HCEC 1CT (cell line): Measurements from ENCODE around the gene PPIL1.

Experiments used
- DNase-seq: peaks from one replicate; pipeline ENCODE4 v3.0.0-alpha.2; 2017

PPIL1 gene

DNA sequence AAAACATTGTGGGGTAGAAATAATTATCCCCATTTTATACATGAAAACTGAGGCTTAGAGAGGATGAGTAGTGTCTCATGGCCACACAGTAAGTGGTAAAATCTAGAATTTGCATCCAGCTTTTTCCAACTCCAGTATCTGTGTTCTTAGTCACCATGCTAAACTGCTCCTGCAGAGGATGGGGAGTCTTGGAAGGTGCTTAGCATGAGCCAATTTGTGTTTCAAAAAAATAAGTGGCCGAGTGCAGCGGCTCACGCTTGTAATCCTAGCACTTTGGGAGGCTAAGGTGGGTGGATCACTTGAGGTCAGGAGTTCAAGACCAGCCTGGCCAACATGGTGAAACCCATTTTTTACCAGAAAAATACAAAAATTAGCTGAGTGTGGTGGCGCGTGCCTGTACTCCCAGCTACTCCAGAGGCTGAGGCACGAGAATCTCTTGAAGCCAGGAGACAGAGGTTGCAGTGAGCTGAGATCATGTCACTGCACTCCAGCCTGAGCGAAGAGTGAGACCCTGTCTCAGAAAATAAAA, 13.6 kb upstream of the PPIL1 start:
- DNase-seq: no peak

DNA sequence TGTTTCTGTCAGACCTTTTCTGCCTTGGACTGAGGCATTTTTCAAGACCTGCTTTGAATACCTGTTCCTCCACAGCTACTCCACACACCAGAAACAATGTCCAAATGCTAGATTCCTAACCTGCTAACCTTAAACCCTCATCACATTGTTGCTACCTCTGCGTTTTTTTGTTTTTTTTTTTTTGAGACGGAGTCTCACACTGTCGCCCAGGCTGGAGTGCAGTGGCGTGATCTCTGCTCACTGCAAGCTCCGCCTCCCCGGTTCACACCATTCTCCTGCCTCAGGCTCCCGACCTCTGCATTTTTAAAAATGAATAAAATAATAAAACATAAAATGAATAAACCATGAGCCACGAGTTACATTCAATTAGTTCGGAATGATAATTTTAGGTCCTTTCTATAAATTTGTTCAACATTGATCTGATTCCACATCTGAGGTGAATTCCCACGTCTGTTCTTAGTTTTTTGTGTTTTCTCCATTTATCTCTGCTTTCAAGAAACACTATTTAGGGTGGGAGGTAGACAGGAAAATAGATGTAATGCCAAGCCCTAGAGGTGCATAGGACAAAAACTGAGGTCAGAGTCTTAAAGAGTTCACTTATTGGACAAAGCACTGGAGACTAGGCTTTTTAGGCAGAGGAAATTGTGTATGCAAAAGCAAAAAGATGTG, 12.5 kb upstream of the PPIL1 start:
- DNase-seq: no peak

DNA sequence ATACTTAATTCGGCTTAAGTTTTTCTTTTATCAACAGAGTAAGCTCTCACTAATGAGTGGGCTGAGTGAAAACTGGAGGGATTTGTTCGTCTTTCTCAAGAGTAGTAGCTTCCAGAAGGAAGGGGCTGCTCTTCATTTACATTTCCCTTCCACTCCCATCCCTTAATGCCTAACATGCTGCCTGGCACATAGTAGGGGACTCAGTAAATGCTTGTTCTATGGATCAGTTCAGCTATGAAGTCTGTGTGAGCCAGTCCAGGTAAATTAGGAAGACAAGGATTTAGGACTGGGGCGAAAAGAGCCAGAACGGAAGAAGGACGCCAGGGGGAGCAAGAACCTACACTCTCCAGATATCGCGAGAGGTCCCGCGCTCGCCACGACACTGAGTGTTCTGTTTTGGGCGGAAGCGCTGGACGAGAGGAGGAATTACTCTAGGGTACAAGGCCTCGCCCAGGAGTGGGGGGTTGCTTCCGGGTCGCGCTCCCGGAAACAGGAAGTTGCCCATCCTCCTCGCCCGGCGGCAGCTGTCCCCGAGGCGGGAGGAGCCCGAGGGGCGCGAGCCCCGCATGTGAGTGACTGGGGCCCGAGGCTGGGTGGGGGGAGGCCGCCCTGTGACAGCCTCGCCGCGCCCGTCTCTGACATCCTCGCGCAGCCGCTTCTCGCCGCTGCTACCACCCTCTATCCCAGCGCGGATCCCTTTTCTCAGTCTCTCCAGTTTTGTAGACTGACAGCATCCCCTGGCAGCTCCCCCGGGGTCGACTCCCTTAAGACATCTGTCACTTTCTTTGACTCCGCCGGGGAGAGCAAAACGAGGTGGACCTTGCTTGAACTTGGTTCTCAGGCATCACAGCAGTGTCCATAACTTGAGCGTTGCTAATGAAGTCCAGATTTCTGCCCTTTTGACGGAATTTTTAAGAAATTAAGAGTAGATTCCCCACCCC, 11.1 kb upstream of the PPIL1 start, which contains the start of gene C6orf89:
TSS of gene C6orf89 (plus strand) at position 492 of the 941 bp plus-strand sequence. CDS start 13,493 bp downstream, outside the sequence.
- peak; percentile 98 for DNase-seq

DNA sequence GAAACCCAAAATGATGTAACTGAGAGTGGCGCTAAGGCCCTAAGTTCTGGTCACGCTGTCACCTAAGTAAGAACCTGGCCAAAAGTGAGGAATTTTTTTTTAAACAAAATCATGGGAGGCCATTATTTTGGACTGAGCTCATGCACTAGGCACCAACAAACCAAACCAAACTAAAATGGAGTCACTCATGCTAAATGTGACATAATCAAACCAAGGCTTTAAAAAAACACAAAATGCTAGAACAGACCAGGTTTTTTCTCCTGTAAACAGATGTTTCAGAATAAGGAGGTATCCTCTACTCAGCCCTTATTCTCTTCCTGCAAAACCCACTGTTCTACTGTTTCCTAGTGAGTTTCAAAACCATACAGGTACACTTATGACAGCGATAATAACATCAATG, 10.0 kb upstream of the PPIL1 start:
- DNase-seq: no peak

DNA sequence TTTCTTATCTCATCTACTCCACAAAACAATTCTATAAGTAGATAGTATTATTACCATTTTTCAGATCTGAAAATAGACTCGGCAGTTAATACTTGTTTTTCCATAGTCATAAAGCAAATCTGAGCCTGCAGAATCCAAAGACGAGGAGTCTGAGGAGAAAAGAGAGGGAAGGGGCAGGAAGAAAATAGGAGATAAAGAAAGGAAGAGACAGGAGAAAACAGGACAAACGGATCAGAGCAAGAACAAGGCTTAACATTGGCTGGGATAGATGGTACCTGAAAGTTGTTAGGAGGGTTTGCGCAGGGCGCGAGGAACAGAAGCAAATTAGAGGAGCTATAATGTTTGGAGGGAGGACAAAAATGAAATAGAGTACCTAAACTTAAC, 639 bp upstream of the PPIL1 start:
- DNase-seq: no peak

DNA sequence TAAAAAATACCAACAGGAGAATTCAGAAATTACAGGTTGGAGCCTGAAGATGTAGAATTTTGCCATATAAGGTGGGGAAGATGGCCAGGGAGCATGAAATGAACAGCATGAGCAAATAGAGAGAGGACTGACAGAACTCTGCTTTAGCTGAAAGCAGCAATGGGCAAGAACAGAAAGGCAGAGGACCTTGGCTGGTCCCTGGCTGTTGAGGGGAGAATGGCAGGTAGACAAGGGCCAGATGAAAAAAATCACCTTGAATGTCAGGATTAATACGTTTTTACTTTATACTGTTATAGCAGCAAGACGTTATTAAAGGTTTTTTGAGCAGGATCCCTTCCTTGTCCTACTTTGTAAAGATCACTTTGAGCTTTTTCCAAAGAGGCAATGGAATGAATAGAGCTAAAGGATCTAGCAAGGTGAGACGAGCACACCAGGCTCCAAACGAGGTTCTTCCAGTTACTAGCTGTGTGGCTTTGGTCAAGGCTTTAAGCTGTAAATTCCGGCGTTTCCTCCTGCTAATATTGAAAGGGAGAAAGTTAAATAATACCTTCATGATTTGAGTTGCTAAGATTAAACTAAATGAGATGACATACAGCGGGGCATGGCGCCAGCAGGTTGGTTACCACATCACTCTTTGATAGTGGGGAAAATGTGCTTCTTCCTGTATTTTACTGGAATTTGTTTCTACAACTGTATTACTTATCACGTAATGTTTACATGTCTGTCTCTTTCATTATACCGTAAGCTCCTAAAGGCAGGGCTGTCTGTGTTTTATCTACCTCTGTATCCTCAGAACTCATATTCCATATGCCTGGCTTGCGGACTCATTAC, 776 bp downstream of the PPIL1 start:
- DNase-seq: no peak

DNA sequence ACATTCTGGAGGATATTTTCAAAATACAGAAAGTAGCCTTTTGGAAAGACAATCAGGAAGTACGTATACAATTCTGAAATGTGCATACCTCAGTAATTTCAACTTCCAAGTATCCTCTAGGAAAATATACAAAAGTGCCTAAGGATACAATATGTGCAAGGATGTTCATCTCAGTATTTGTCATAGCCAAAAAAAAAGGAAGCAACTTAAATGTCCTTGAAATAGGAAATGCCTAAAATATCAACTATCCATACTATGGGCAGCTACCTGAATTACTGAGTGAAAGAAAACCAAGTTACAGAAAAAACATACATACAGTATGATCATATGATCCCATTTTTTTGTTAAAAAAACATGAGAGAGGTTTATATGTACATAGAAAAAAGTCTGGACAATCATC, 1.5 kb downstream of the PPIL1 start:
- DNase-seq: no peak

DNA sequence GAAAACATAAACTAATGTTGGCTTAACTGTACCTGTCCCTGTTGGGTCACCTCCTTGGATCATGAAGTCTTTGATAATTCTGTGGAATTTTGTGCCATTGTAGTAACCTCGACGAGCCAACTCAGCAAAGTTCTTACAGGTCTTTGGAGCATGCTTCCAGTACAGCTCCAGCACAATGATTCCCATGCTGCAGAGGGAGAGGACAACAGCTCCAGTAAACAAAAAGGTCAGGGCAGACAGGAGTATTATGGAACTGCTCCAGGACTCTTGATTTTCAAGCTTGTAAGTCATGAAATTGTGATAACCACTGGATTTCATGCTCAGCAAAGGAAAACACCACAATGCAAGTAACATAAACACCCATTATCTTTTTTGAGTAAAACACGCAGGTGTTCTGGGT, 2.9 kb downstream of the PPIL1 start:
- no peak for DNase-seq

DNA sequence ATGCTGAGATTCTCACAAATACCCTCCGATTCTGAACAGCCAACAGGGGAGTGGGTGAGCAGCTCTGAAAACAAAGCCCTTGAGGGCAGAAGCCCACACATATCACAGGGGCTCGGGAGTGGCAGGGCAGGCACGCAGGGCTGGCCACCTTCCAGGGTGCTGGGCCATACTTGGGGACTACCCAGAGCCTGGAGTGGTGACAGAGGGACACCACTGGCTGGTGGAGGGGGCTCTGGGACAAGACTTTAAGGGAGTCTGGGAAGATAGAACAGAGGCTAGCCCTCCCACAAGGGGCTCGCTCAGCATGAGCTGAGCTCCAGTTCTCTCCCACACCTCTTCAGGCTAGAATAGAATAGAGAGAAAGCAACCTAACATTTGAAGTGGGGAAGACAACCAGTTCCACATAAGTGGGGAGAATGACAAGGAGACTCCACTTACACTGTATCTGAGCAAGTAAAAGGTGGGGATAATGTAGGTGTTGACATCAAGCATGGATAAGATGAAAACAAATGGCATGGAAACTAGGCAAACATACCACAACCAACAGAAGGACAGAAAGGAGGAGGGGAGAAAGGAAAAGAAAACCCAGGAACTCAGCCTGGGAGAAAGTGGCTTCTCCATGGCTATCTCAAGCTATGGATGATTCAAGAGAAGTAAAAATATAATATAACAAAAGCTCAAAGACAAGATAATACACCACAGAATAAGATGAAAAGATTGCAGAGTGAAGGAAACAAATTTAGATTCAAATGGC, 7.0 kb downstream of the PPIL1 start:
- DNase-seq: no peak

DNA sequence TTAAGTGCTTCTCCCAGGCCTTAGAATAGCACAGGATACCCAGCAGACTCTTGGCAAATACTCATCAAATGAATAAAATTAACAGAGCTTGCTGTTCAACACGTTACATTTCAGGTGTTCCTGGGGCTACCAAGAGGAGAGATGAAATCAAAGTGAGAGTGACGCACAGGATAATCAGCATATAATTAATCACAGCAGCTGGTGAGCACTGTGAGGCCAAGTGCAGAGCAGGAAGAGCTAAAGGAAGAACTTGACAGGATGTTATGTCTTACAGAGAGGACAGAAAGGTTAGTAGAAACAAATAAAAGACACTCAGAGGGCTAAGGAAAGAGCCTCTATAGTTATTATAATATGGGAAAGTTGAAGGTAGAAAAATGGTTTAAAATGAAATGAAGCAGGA, 8.8 kb downstream of the PPIL1 start:
- no peak for DNase-seq

DNA sequence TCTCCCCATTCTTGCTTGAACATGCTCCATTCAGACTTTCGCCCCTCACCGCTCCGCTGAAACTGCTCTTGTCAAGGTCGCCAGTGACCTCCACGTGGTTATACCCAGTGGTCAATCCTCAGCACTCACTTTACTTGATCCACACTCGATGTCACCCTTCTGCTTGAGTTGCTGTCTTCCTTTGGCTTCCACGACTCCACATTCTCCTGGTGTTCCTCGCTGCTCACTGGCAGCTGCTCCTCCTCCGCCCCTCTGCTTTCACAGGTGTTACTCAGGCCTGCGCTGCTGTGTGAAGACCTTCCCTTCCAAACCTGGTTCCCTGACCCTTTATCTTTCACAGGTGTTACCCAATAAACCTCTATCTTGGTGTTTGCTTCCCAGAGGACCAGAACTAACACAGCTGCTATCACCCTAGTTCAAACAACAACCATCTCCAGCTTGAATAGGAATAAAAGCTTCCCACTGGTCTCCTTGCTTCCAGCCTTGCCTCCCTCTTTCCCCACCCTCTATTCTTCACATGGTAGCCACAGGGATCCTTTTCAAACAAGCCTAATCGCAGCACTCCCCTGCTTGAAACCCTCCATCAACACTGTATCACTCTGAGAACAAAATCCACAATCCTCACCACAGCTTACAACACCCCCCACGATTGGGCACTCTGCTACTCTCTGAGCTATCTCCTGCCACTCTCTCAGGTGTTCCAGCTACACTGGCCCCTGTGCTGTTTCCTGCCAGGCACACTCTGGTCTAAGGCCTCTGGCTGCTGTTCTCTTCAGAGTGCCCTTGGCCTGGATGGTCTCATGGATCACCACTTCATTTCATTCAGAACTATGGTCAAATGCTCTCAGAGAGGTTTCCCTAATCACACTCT, 10.7 kb downstream of the PPIL1 start:
- no peak for DNase-seq

DNA sequence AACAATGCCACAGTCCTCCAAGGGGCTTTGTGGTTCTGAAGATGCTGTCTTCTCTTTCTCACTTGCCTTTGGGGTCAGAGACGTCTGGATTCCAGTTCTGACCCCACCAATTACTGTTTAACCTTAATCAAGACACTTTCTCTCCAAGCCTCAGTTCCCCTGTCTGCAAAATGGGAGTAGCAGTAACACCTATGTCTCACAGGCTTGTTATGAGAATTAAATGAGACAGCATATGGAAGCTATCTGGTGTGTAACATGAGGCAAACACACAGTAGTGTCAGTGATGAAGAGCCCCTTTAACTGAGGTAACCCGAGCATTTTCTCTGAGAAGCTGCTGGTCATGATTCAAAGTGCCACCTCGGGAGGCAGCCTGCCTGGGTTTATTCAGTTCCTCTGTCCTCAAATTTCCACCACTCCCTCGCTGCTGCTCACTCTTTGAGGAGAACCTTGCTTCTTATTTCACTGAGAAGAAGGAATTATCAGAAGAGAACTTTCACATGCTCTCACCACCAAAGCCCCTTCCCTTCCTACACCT, 11.7 kb downstream of the PPIL1 start:
- no peak for DNase-seq

DNA sequence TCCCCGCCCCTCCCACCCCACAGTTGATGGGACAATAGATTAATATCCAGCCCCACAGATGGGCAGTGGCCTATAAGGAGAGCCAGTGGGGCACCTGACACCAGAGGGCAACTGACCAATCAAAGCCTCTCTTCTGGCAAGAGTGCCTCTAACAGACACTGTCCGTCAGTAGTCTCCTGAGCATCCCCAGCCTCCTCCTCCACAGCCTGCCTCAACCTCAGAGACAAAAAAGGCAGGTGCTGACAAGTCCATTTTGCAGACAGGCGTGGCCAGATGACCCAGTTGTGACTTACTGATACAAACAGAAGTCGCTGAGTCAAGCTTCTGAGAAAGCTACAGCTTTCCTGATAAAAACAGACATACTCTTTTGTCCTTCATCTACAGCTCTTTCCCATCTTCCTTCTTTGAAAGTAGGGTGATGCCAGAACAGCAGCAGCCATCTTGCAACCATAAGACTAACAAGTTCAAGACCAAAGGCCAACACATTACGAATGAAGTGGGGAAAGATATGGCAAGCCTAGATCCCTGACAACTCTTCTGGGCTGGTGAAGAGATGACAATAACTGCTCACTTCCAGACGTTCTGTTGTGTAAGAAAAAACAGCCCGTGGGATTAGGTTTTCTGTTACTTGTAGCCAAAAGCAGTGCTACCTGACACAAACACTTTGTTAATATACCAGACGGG, 12.3 kb downstream of the PPIL1 start:
- no peak for DNase-seq

DNA sequence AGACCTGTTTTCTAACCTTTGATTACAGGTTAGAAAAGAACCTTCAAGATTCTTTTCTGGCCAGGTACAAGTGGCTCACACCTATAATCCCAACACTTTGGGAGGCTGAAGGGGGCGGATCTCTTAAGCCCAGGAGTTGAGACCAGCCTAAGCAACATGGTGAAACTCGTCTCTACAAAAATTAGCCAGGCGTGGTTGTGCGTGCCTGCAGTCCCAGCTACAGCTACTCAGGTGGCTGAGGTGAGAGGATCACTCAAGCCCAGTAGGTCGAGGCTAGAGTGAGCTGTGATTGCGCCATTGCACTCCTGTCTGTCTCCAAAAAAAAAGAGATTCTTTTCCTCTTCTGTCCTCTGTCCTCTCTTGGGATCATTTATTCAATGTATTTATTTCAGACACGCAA, 14.5 kb downstream of the PPIL1 start:
- DNase-seq: no peak

DNA sequence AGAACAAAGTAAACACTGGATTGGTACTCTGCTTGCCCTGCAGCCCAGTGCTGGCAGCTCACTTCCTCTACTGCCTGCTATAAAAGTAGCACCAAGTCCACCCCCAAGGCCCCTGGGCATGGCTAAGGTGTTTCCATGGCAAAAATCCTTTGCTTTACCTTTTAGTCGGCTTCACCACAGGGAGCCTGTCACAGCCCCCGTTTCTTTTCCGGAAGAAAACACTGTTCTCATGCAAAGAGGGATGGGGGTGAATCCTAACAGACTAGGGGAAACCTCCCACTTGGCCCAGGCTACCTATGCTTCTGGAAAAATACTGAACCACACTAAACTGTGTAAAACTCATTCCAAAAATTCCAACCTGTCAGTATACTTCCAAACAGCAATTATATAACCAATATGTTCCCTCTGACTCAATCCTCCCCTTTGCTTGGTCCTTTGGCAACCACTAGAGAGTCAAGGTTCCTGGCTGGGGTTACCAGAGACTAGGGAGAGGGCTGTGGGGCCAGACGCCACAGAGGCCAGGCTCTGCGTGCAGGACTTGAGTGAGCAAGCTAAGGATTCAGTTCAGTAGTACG, 16.1 kb downstream of the PPIL1 start:
- peak; percentile 81 for DNase-seq

DNA sequence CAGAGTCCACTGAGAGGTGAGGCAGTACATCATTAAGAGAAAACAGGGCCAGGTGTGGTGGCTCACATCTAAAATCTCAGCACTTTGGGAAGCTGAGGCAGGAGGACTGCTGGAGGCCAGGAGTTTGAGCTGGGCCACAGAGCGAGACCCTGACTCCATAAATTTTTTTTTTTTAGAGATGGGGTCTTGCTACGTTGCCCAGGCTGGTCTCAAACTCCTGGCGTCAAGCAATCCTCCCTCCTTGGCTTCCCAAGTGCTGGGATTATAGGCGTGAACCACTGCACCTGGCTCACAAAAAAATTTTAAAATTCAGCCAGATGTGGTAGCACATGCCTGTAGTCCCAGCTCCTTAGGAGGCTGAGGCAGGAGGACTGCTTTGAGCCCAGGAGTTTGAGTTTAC, 17.3 kb downstream of the PPIL1 start:
- no peak for DNase-seq

DNA sequence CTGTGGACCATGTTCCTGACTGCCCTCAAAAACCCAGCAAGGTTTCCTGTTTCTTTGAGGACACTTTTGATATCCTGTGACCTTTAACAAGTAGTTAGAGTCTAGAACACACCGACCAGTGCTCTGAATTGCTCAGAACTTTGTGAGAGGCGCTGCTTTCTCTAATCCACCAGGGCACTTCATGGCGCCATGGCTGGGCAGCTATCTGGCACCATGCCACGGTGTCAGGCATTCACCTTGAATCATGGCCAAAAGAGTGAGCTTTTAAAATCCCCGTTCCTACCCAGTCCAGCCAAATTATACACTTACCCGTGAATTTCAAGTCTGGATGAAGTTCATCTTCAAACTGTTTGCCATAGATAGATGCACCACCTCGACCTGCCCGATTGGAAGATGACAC, 18.3 kb downstream of the PPIL1 start:
- DNase-seq: no peak

DNA sequence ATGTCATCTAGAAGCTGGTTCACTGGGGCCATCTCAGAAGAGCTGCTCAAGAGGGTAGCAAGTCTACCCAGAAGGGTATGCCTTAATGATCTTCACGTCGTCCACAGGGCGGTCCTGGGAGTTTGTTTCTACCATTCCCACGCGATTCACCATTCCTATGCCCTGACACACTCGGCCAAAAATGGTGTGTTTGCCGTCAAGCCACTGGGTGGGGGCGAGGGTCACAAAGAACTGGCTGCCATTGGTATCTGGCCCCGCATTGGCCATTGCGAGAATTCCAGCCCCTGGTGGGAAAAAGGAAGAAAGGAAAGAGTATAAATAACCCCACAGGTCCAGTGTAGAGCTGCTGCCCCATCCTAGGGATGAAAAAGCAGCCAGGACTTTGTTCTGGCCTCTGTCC, 18.9 kb downstream of the PPIL1 start:
- DNase-seq: no peak

DNA sequence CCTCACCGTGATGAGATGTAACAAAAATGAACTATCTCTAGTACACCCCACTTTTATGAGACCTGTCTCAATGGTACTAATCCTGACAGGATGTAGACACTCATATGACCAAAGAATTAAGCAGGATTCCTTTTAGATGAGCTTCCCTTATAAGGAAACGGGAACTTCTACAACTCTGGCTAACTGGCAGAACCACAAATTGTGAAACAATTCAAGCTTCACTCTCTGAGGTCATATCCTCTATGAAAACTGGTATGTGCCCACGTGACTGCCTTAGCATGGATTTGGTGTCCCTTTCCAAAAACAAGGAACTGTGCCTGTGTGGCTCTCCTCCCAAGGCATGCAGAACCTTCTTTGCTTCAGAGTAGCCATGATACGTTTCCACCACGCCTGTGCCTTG, 21.3 kb downstream of the PPIL1 start:
- peak; percentile 98 for DNase-seq
